GM12865 (cell line): ENCODE measurements around the gene ABITRAM.
"Not testable (repeated sequence)": the region's sequence is repeated elsewhere in the genome, so short reads cannot be mapped to it uniquely, and the experiment has no call there.

Experiments
- DNase-seq: peaks from one replicate; pipeline ENCODE4 v3.0.0; 2010; ENCODE audit warnings: low read depth
- H3K4me3 ChIP-seq: 2 replicates; pipeline ENCODE4 v1.5.1; 2011; ENCODE audit warnings: mild to moderate bottlenecking, low read depth, low read length, control low read depth
- TF ChIP-seq, protein P1 (sequence below): IDR thresholded peaks from 2 replicates; pipeline ENCODE4 v1.5.1; 2011; ENCODE audit warnings: low read length, control low read depth, low read depth, inconsistent platforms; ENCODE audit not compliant: insufficient read depth; ENCODE audit errors: missing control alignments

ABITRAM gene

DNA sequence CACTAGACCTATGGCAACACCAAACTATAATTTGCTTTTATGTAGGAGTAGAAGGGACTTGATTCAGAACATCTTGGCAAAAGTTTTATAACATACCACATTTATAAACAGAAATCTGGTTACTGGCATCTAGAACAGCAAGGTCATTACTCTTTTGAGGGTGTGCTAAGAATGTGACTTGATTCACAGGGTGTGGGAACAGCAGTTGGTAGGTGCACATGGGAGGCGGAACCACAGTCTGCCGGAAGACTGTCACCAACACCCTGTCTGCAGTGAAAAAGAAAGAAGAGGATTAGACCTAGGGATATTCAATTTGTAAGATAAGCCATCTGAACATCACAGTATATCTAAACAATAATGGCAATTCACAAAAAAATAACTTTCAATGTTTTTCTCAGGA, 23.3 kb upstream of the ABITRAM start:
- no peak overlapping the region for H3K4me3 ChIP-seq
- TF ChIP-seq, protein P1, sequence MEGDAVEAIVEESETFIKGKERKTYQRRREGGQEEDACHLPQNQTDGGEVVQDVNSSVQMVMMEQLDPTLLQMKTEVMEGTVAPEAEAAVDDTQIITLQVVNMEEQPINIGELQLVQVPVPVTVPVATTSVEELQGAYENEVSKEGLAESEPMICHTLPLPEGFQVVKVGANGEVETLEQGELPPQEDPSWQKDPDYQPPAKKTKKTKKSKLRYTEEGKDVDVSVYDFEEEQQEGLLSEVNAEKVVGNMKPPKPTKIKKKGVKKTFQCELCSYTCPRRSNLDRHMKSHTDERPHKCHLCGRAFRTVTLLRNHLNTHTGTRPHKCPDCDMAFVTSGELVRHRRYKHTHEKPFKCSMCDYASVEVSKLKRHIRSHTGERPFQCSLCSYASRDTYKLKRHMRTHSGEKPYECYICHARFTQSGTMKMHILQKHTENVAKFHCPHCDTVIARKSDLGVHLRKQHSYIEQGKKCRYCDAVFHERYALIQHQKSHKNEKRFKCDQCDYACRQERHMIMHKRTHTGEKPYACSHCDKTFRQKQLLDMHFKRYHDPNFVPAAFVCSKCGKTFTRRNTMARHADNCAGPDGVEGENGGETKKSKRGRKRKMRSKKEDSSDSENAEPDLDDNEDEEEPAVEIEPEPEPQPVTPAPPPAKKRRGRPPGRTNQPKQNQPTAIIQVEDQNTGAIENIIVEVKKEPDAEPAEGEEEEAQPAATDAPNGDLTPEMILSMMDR: no peak
- no peak for DNase-seq

DNA sequence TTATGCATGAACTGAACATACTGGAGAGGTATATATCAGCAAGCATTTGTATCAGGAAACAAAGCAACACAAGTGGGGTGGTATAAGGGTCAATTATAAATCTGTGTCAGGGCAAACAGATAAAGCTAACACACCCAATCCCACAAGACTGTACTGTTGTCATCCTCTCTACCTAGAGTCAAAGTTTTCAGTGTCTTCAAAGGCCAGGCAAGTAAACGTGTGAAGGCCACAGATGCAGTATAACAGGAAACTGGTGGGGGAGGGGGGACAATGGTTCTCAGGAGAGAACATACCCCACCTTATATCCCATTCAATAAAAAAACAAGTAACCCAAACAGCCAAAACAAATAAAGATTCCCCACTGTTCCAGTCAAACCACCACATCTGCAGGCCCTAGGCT, 22.4 kb upstream of the ABITRAM start:
- TF ChIP-seq, protein P1: no peak
- DNase-seq: no peak
- no peak overlapping the region for H3K4me3 ChIP-seq

DNA sequence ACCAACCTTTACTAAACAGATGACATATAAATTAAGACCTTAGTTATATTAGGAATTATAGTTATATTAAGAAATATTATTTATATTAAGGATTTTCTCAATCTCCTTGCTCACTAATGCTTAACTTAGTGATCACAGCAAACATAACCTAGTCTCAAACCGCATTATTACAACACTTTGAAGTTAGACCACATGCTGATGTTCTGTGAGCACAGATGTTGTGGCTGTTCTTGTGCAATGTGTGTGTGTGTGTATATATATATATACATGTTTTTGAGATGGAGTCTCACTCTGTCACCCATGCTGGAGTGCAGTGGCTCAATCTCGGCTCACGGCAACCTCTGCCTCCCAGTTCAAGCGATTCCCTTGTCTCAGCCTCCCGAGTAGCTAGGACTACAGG, 20.8 kb upstream of the ABITRAM start:
- H3K4me3 ChIP-seq: no peak overlapping the region
- no peak for DNase-seq
- TF ChIP-seq, protein P1: no peak

DNA sequence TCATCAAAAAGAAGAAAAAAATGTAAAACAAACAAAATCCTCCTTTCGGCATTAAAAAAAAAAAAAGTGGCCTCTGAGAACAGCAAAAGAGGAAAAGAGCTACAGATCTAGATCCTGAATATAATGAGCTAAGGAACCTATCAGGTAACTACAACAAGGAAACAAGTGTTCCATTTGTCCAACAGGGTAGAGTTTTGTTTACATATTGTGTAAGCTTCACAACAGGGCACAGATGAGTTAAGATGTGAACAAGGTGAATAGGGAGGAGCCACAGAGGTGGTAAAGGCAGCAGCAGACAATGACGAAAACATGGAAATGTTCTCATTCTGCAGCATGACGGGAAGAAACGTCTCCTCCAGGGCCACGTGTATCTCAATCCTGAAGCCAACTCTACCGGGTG, 14.7 kb upstream of the ABITRAM start:
- H3K4me3 ChIP-seq: no peak overlapping the region
- no peak for DNase-seq
- TF ChIP-seq, protein P1: no peak

DNA sequence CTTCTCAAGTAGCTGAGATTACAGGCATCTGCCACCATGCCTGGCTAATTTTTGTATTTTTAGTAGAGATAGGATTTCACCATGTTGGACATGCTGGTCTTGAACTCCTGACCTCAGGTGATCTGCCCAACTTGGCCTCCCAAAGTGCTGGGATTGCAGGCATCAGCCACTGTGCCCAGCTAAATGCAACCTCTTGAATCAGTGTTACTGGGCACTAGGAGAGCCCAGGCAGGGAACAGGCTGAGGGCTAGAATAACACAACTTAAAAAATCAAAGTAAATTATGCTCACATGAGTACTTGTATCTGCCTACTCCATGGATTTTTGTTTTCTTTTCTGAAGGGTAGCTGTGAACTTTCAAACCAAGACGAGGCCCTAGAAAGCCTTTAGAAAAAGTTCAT, 13.8 kb upstream of the ABITRAM start:
- not testable (repeated sequence) for H3K4me3 ChIP-seq, DNase-seq

DNA sequence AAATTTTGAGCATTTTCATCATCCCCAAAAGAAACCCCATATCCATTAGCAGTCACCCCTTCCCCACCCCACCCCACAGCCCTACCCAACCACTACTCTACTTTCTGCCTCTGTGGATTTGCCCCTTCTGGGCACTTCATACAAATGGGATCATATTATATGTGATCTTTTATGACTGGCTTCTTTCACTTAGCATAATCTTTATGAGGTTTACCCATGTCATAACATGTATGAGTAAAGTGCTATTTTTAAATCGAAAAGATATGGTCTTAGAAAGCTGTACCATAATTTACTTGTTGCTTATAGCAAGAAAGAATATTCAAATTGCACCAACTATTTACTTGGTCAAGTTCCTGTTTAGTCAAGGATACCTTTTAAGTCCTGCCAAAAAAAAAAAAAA, 13.0 kb upstream of the ABITRAM start:
- no peak for DNase-seq
- no peak overlapping the region for H3K4me3 ChIP-seq
- TF ChIP-seq, protein P1: no peak

DNA sequence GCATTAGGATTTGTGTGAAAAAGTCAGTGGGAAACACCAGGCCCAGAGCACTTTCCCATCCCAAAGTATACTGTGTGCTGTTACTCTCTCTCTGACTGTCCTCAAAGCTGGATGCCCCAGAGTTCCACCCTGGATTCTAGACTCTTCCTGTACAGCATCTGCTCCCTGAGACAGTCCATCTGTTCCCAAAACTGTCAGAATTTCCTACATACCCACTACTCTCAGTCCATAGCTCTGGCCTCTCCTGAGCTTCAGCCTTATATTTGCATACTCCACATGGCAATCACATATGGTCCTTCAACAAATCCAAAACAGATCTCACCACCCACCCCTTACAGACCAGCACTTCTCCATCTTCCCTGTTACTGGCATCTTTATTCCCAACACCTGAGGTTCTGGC, 9.7 kb upstream of the ABITRAM start:
- TF ChIP-seq, protein P1: no peak
- no peak for DNase-seq
- H3K4me3 ChIP-seq: no peak overlapping the region

DNA sequence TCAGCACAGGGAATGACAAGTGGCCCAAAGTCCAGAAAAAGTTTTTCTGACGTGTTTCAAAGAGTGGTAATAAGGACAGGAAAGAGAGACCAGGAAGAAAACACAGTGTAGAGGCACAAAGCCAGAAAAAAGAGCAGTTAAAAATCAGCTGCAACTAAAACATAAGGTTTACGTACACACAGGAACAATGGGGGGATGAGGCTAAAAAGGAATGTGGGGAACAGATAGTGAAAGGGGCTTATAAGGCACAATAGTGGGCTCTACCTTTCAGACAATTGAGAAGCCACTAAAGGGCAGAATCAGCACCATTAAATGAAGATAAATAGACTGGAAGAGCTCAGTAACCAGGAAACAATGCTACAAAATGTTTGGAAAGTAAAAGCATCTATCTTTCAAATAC, 5.8 kb upstream of the ABITRAM start:
- TF ChIP-seq, protein P1: no peak
- no peak for DNase-seq
- H3K4me3 ChIP-seq: no peak overlapping the region
